HCT116 (cell line): ENCODE results near the gene SPSB1. TPM values are rescaled to one million over a fixed set of nuclear protein-coding genes. Genes with fewer than 3 reads are reported as not detected.

Experiments used
- ATAC-seq: fragments of 200-7000 bp; cut with Tn5 transposase; 2 replicates; pipeline ENCODE4 v1.9.1; 2020; ENCODE audit warnings: mild to moderate bottlenecking, moderate library complexity
- BruUV-seq: library from RNA; stranded (reverse); fragments of 400-500 nt; replicated peaks from 2 replicates; lab custom pipeline; 2021; lab: Mats Ljungman, UMichigan
- CTCF ChIA-PET: fragments of 300-600 bp; sonication (Branson Sonifier 250); formaldehyde crosslinking; loops from one replicate; lab custom pipeline; 2021; ENCODE audit warnings: antibody characterized with exemption; lab: Charles Lee
- POLR2A ChIA-PET: fragments of 300-600, 350-600 bp; sonication (Branson Sonifier 250); formaldehyde crosslinking; loops from one replicate; lab custom pipeline; 2021; ENCODE audit warnings: antibody characterized with exemption; lab: Charles Lee
- RAD21 ChIA-PET, 2 experiments: fragments of 300-600 bp; sonication (Branson Sonifier 250); formaldehyde crosslinking; loops; one replicate each; lab custom pipeline; 2023; ENCODE audit warnings: low total read pairs in 2 of 2; ENCODE audit not compliant: uncharacterized antibody in 2 of 2, unreplicated experiment in 2 of 2, low non-redundant PET in 1 of 2; lab: Charles Lee
- DNase-seq: peaks from one replicate; pipeline ENCODE4 v3.0.0-alpha.2; 2010; ENCODE audit warnings: low read depth, low spot score
- H2AFZ ChIP-seq: fragments of 200-600 bp; shearing (Covaris generic), sonication (generic); 2 replicates; pipeline ENCODE4 v1.6.1; 2017; ENCODE audit warnings: low read depth, mixed run types, mixed read lengths, antibody characterized with exemption, low read length; ENCODE audit not compliant: poor library complexity, severe bottlenecking
- H3K27ac ChIP-seq: 2 replicates; pipeline ENCODE4 v1.5.1; 2012; ENCODE audit warnings: low read depth, low read length
- H3K27me3 ChIP-seq: fragments of 200-600 bp; sonication (generic); 2 replicates; pipeline ENCODE4 v1.6.1; 2016; ENCODE audit warnings: mixed run types, low read length, mixed read lengths; ENCODE audit not compliant: insufficient read depth
- H3K36me3 ChIP-seq, 2 experiments: fragments of 200-500 bp in 1 of 2; fragments of 200-600 bp in 1 of 2; sonication (Bioruptor generic) in 1 of 2; sonication (generic) in 1 of 2; 2 replicates each; pipeline versions ENCODE4 v1.5.1 to v1.6.1; 2014 to 2016; ENCODE audit warnings: low read length in 2 of 2, inconsistent platforms in 1 of 2, mixed read lengths in 1 of 2, mixed run types in 1 of 2; ENCODE audit not compliant: insufficient read depth in 2 of 2, control insufficient read depth in 1 of 2
- H3K4me1 ChIP-seq, 2 experiments: fragments of 200-600 bp in 1 of 2; sonication (generic) in 1 of 2; 2 replicates each; pipeline versions ENCODE4 v1.5.1 to v1.6.1; 2012 to 2017; ENCODE audit warnings: low read length in 2 of 2, inconsistent platforms in 1 of 2, mild to moderate bottlenecking in 1 of 2, mixed read lengths in 1 of 2, mixed run types in 1 of 2, moderate library complexity in 1 of 2; ENCODE audit not compliant: insufficient read depth in 2 of 2, control insufficient read depth in 1 of 2
- H3K4me2 ChIP-seq: fragments of 200-600 bp; sonication (generic); 2 replicates; pipeline ENCODE4 v1.6.1; 2017; ENCODE audit warnings: mixed run types, low read length, mixed read lengths
- H3K4me3 ChIP-seq, 2 experiments: fragments of 200-600 bp in 1 of 2; sonication (generic) in 1 of 2; replicated peaks in 1 of 2; 2 replicates each; pipeline ENCODE4 v1.5.1; 2011 to 2016; ENCODE audit warnings: low read length in 2 of 2, control low read depth in 1 of 2, low read depth in 1 of 2, mild to moderate bottlenecking in 1 of 2, mixed read lengths in 1 of 2, mixed run types in 1 of 2
- H3K79me2 ChIP-seq: fragments of 200-600 bp; sonication (generic); 2 replicates; pipeline ENCODE4 v1.6.1; 2017; ENCODE audit warnings: mild to moderate bottlenecking, mixed run types, low read length, moderate library complexity, mixed read lengths; ENCODE audit not compliant: insufficient read depth
- H3K9ac ChIP-seq: fragments of 200-600 bp; sonication (generic); 2 replicates; pipeline ENCODE4 v1.6.1; 2016; ENCODE audit warnings: low read length, mixed read lengths
- H3K9me2 ChIP-seq: fragments of 200-600 bp; sonication (generic), shearing (Covaris generic); 2 replicates; pipeline ENCODE4 v1.6.1; 2017; ENCODE audit warnings: mixed run types, mild to moderate bottlenecking, moderate library complexity; ENCODE audit not compliant: insufficient read depth
- H3K9me3 ChIP-seq, 2 experiments: fragments of 200-500 bp in 1 of 2; fragments of 200-600 bp in 1 of 2; sonication (Bioruptor generic) in 1 of 2; sonication (generic) in 1 of 2; 2 replicates each; pipeline ENCODE4 v1.6.1; 2014 to 2017; ENCODE audit warnings: low read length in 2 of 2, mixed read lengths in 2 of 2, inconsistent platforms in 1 of 2, low read depth in 1 of 2, mild to moderate bottlenecking in 1 of 2, mixed run types in 1 of 2, moderate library complexity in 1 of 2; ENCODE audit not compliant: control insufficient read depth in 1 of 2, insufficient read depth in 1 of 2
- H4K20me1 ChIP-seq: fragments of 200-600 bp; sonication (generic), shearing (Covaris generic); 2 replicates; pipeline ENCODE4 v1.6.1; 2017; ENCODE audit warnings: mixed run types, mild to moderate bottlenecking, moderate library complexity; ENCODE audit not compliant: insufficient read depth
- CEBPB ChIP-seq: IDR thresholded peaks from 2 replicates; pipeline ENCODE4 v1.6.1; 2012; ENCODE audit warnings: low read depth
- CTCF ChIP-seq, 3 experiments: fragments of 200-600 bp in 1 of 3; sonication (generic) in 1 of 3; IDR thresholded peaks in 2 of 3; conservative IDR thresholded peaks in 1 of 3; 2 replicates each; pipeline ENCODE4 v1.5.1; 2012 to 2017; ENCODE audit warnings: low read depth in 2 of 3, low read length in 2 of 3, antibody characterized with exemption in 1 of 3, borderline replicate concordance in 1 of 3, control low read depth in 1 of 3, mild to moderate bottlenecking in 1 of 3, mixed read lengths in 1 of 3, mixed run types in 1 of 3, moderate library complexity in 1 of 3; ENCODE audit not compliant: insufficient read depth in 1 of 3
- ELF1 ChIP-seq: IDR thresholded peaks from 2 replicates; pipeline ENCODE4 v1.6.1; 2012; ENCODE audit warnings: low read depth, borderline replicate concordance
- EZH2phosphoT487 ChIP-seq: fragments of 200-600 bp; IDR thresholded peaks from 2 replicates; pipeline ENCODE4 v1.6.1; 2018; ENCODE audit warnings: antibody characterized with exemption, borderline replicate concordance
- FOSL1 ChIP-seq: IDR thresholded peaks from 2 replicates; pipeline ENCODE4 v1.6.1; 2012; ENCODE audit warnings: low read depth
- POLR2A ChIP-seq: IDR thresholded peaks from 2 replicates; pipeline ENCODE4 v1.7.0; 2011; ENCODE audit warnings: borderline replicate concordance; ENCODE audit not compliant: insufficient read depth, insufficient read length; ENCODE audit errors: extremely low read depth
- RAD21 ChIP-seq: IDR thresholded peaks from 2 replicates; pipeline ENCODE4 v1.6.1; 2012; ENCODE audit warnings: low read depth, mild to moderate bottlenecking
- SIN3A ChIP-seq: IDR thresholded peaks from 2 replicates; pipeline ENCODE4 v1.6.1; 2012; ENCODE audit warnings: low read depth
- SP1 ChIP-seq: IDR thresholded peaks from 2 replicates; pipeline ENCODE4 v1.6.1; 2012; ENCODE audit warnings: low read depth
- SRF ChIP-seq: IDR thresholded peaks from 2 replicates; pipeline ENCODE4 v1.6.1; 2012; ENCODE audit warnings: low read depth
- TCF7L2 ChIP-seq: IDR thresholded peaks from 2 replicates; pipeline ENCODE4 v1.7.0; 2011; ENCODE audit warnings: borderline replicate concordance, inconsistent platforms; ENCODE audit not compliant: insufficient read depth, insufficient read length; ENCODE audit errors: extremely low read depth
- YY1 ChIP-seq: IDR thresholded peaks from 2 replicates; pipeline ENCODE4 v1.6.1; 2011; ENCODE audit warnings: low read length, low read depth, moderate library complexity, mild to moderate bottlenecking; ENCODE audit not compliant: insufficient replicate concordance; ENCODE audit errors: extremely low read depth
- ZFX ChIP-seq: fragments of 450-650 bp; IDR thresholded peaks from 2 replicates; pipeline ENCODE4 v1.6.1; 2017
- ZNF274 ChIP-seq: fragments of 200-500 bp; sonication (Bioruptor generic); IDR thresholded peaks from 2 replicates; pipeline ENCODE4 v1.6.1; 2014; ENCODE audit warnings: mild to moderate bottlenecking, low read depth, low read length, inconsistent platforms
- intact Hi-C: fragments of 100-400 bp; cut with micrococcal nuclease; formaldehyde crosslinking; loops from 2 replicates; pipeline ENCODE4 v1.10.0; 2022
- total RNA-seq: library from RNA; stranded (reverse); gene quantifications from one replicate; pipeline ENCODE4 v1.2.1, GENCODE V29; 2021; ENCODE audit not compliant: unreplicated experiment
- TF ChIP-seq, protein P1 (sequence below): IDR thresholded peaks from 2 replicates; pipeline ENCODE4 v1.6.1; 2011; ENCODE audit warnings: mild to moderate bottlenecking, low read length, moderate library complexity; ENCODE audit not compliant: insufficient replicate concordance; ENCODE audit errors: extremely low read depth
- TF ChIP-seq, protein P2 (sequence below): IDR thresholded peaks from 2 replicates; pipeline ENCODE4 v1.6.1; 2012

SPSB1 gene
- total RNA-seq, 1 experiment from 2014 or later = 10.8 TPM

DNA sequence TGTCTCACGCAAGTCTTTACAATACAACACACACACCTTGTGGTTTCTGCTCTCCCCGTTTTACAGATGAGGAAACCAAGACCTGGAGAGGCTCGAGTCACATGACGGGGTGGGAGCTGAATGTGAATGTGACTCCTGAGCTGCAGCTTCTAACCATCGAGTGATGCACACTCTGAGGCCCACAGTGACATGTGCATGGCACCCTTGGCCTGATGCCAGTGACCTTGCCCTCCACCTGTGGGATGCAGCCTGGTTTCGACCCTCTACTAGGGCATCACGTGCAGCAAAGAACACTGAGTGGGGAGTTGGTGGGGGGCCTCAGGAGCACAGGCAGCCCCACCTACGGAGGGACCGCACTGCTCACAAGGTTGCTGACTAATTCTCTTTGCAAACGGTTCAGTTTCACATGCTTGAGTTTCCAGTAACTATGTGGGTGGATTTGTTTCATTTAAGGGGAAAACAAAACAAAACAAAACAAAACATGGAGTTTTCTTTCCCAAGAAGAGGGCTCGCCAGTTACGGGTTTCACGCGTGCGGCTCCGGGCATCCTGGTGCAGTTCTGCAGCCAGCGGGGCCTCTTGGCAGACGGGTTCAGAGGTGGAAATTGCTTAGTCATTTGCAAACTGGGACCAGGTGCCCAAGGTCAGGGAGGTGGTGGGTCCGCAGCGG is 22.9 kb downstream of the SPSB1 start:
- H3K9ac ChIP-seq = no peak overlapping the region
- H3K27me3 ChIP-seq = no peaks in the 10 kb centered on the region
- DNase-seq (no peak), ATAC-seq (no peak)
- H3K4me2 ChIP-seq = peak overlapping the region; percentile 15
- no peak overlapping the region for H2AFZ ChIP-seq
- H3K27ac ChIP-seq = peak overlapping the region; percentile 33; the same call in 1 of the 2 replicates
- CTCF ChIA-PET = no interaction called here
- H3K36me3 ChIP-seq = no peaks in the 10 kb centered on the region
- POLR2A ChIA-PET = interaction anchor here (0.6 kb wide), 1 partner anchor 149 kb away, joined by 3 read pairs; no protein-coding TSS in a partner anchor
- no peak for TF ChIP-seq ELF1
- TF ChIP-seq ZFX = no peak
- no peak for TF ChIP-seq YY1
- no peak for TF ChIP-seq EZH2phosphoT487
- TF ChIP-seq FOSL1 = no peak
- TF ChIP-seq SRF = no peak
- no peak for TF ChIP-seq CEBPB
- no peak for TF ChIP-seq RAD21
- TF ChIP-seq CTCF (IDR thresholded peaks at IDR 0.05 in 2 of 3, conservative IDR thresholded peaks at IDR 0.05 in 1 of 3; ENCODE audit: borderline replicate concordance in 1 of 3, insufficient read depth in 1 of 3, low read depth in 2 of 3, low read length in 2 of 3) = no peak
- no peak for TF ChIP-seq TCF7L2
- no peak for TF ChIP-seq ZNF274
- TF ChIP-seq SP1 = no peak
- TF ChIP-seq, protein P1, sequence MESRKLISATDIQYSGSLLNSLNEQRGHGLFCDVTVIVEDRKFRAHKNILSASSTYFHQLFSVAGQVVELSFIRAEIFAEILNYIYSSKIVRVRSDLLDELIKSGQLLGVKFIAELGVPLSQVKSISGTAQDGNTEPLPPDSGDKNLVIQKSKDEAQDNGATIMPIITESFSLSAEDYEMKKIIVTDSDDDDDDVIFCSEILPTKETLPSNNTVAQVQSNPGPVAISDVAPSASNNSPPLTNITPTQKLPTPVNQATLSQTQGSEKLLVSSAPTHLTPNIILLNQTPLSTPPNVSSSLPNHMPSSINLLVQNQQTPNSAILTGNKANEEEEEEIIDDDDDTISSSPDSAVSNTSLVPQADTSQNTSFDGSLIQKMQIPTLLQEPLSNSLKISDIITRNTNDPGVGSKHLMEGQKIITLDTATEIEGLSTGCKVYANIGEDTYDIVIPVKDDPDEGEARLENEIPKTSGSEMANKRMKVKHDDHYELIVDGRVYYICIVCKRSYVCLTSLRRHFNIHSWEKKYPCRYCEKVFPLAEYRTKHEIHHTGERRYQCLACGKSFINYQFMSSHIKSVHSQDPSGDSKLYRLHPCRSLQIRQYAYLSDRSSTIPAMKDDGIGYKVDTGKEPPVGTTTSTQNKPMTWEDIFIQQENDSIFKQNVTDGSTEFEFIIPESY = no peak
- TF ChIP-seq POLR2A = no peak
- TF ChIP-seq, protein P2, sequence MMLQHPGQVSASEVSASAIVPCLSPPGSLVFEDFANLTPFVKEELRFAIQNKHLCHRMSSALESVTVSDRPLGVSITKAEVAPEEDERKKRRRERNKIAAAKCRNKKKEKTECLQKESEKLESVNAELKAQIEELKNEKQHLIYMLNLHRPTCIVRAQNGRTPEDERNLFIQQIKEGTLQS = no peak
- no peak for TF ChIP-seq SIN3A
- peaks cover 14 to 34% of the 10 kb centered on the region in 2 experiments for H3K4me1 ChIP-seq
- peaks cover 61% of the 10 kb centered on the region for H3K79me2 ChIP-seq
- H3K4me3 ChIP-seq = no peak overlapping the region
- no peaks in the 10 kb centered on the region for H4K20me1 ChIP-seq
- RAD21 ChIA-PET = no interaction called here
- H3K9me2 ChIP-seq = no peaks in the 10 kb centered on the region
- no peaks in the 10 kb centered on the region for H3K9me3 ChIP-seq
- intact Hi-C loops = no loop called here
- no TSS peak for BruUV-seq
